GM12878 (cell line): ENCODE data around the gene CTAG1A.

Experiments used
- CEBPB ChIP-seq, 2 experiments: fragments of 150-350 bp in 1 of 2; IDR thresholded peaks; 2 replicates each; pipeline ENCODE4 v1.6.1; 2012 to 2014; ENCODE audit warnings: low read depth in 2 of 2, low read length in 2 of 2, borderline replicate concordance in 1 of 2, inconsistent platforms in 1 of 2
- CTCF ChIP-seq, 3 experiments: IDR thresholded peaks in 2 of 3; conservative IDR thresholded peaks in 1 of 3; 2 replicates each; pipeline ENCODE4 v1.5.1; 2011; ENCODE audit warnings: low read depth in 3 of 3, low read length in 3 of 3, mild to moderate bottlenecking in 3 of 3, control low read depth in 2 of 3, moderate library complexity in 2 of 3, inconsistent platforms in 1 of 3, mixed read lengths in 1 of 3; ENCODE audit not compliant: control insufficient read depth in 2 of 3, insufficient read depth in 1 of 3; ENCODE audit errors: extremely low read depth in 1 of 3
- EZH2 ChIP-seq: IDR thresholded peaks from 2 replicates; pipeline ENCODE4 v1.6.1; 2012; ENCODE audit warnings: low read depth, mild to moderate bottlenecking, control low read depth, inconsistent platforms, low read length, borderline replicate concordance; ENCODE audit not compliant: control insufficient read depth
- MXI1 ChIP-seq: fragments of 150-350 bp; IDR thresholded peaks from 2 replicates; pipeline ENCODE4 v1.6.1; 2011; ENCODE audit warnings: low read depth, mild to moderate bottlenecking, inconsistent platforms, low read length, improper control_type of control experiment
- RAD21 ChIP-seq: IDR thresholded peaks from 2 replicates; pipeline ENCODE4 v1.6.1; 2011; ENCODE audit warnings: mild to moderate bottlenecking, low read depth, low read length, moderate library complexity; ENCODE audit not compliant: insufficient read depth
- STAT3 ChIP-seq: IDR thresholded peaks from 2 replicates; pipeline ENCODE4 v1.6.1; 2011; ENCODE audit warnings: low read depth, low read length, improper control_type of control experiment
- TAF1 ChIP-seq: IDR thresholded peaks from 2 replicates; pipeline ENCODE4 v1.6.1; 2011; ENCODE audit warnings: mild to moderate bottlenecking, low read depth, low read length, borderline replicate concordance
- TCF12 ChIP-seq: IDR thresholded peaks from 2 replicates; pipeline ENCODE4 v1.6.1; 2011; ENCODE audit warnings: low read depth, mild to moderate bottlenecking, low read length
- USF2 ChIP-seq: IDR thresholded peaks from 2 replicates; pipeline ENCODE4 v1.6.1; 2011; ENCODE audit warnings: low read depth, low read length, improper control_type of control experiment, borderline replicate concordance

- TF ChIP-seq CTCF (IDR thresholded peaks at IDR 0.05 in 2 of 3, conservative IDR thresholded peaks at IDR 0.05 in 1 of 3; ENCODE audit: control insufficient read depth in 2 of 3, extremely low read depth in 1 of 3, insufficient read depth in 1 of 3, low read depth in 3 of 3, low read length in 3 of 3) (no peak), STAT3 (no peak), CEBPB (IDR thresholded peaks at IDR 0.05; ENCODE audit: borderline replicate concordance in 1 of 2, low read depth in 2 of 2, low read length in 2 of 2) (no peak), TCF12 (no peak), TAF1 (no peak), EZH2 (no peak), USF2 (no peak), MXI1 (no peak), RAD21 (no peak)
These were observed 49.0 kb upstream of the CTAG1A start for GRCh38 chrX:154535892-154536291.
